ENCODE measurements around the gene PCK2.

PCK2 gene

GRCh38 chr14:24139272-24139934 lies 45.3 kb downstream of the PCK2 start:
- DNase-seq = peak; percentile 19

GRCh38 chr14:24141097-24141880 lies 47.2 kb downstream of the PCK2 start, which contains the start of gene EMC9:
Gene EMC9, minus strand, starts transcription at chr14:24141591. Its CDS starts 287 bp downstream, at chr14:24141304.
- DNase-seq = peak; percentile 99

- no peak for DNase-seq
Measured at GRCh38 chr14:24143511-24143910, 49.4 kb downstream of the PCK2 start.

GRCh38 chr14:24144451-24144850 lies 50.3 kb downstream of the PCK2 start:
- no peak for DNase-seq

GRCh38 chr14:24145219-24145618 lies 51.1 kb downstream of the PCK2 start:
- DNase-seq = no peak

GRCh38 chr14:24145690-24146452 lies 51.8 kb downstream of the PCK2 start:
- DNase-seq = no peak

GRCh38 chr14:24146453-24146977 lies 52.4 kb downstream of the PCK2 start, which contains the start of gene PSME2:
Gene PSME2, minus strand, starts transcription at chr14:24146610. Its CDS starts 29 bp downstream, at chr14:24146581.
- DNase-seq = peak; percentile 92

- peak; percentile 96 for DNase-seq
Measured at GRCh38 chr14:24146978-24147760, 53.1 kb downstream of the PCK2 start, which contains the start of gene RNF31. Gene RNF31, plus strand, starts transcription at chr14:24147498. Its CDS starts 201 bp downstream, at chr14:24147699.

GRCh38 chr14:24147761-24148428 lies 53.8 kb downstream of the PCK2 start:
- DNase-seq = no peak

GRCh38 chr14:24149302-24149969 lies 55.3 kb downstream of the PCK2 start:
- no peak for DNase-seq

- DNase-seq = no peak
Measured at GRCh38 chr14:24150061-24150460, 56.0 kb downstream of the PCK2 start.

GRCh38 chr14:24150567-24150966 lies 56.5 kb downstream of the PCK2 start:
- DNase-seq = no peak

GRCh38 chr14:24150993-24151392 lies 56.9 kb downstream of the PCK2 start:
- no peak for DNase-seq

GRCh38 chr14:24151404-24152080 lies 57.4 kb downstream of the PCK2 start:
- DNase-seq = no peak

Measured in CD4-positive, alpha-beta T cell treated with Interleukin-4 for 4 hours (primary cell).